HepG2 (cell line): Measurements from ENCODE around the gene HIPK2. TPM values are rescaled to one million over a fixed set of nuclear protein-coding genes. Genes with fewer than 3 reads are reported as not detected.

Source experiments
- ARNT2 ChIP-seq: sonication (generic); formaldehyde crosslinking; IDR thresholded peaks from 2 replicates; pipeline ENCODE4 v1.8.0; 2022; ENCODE audit warnings: mild to moderate bottlenecking, low read depth, missing genetic modification reagents, moderate library complexity
- BORCS8-MEF2B ChIP-seq: sonication (generic); formaldehyde crosslinking; IDR thresholded peaks from 2 replicates; pipeline ENCODE4 v1.8.0; 2022; ENCODE audit warnings: mild to moderate bottlenecking, missing genetic modification reagents
- CBX1 ChIP-seq: IDR thresholded peaks from one replicate; pipeline ENCODE4 v1.6.1; 2016; ENCODE audit warnings: antibody characterized with exemption, low read depth
- DBP ChIP-seq: sonication (generic); formaldehyde crosslinking; IDR thresholded peaks from 2 replicates; pipeline ENCODE4 v1.4.0; 2020; ENCODE audit warnings: missing genetic modification reagents; ENCODE audit errors: not compliant biosample characterization
- DDIT3 ChIP-seq: sonication (generic); formaldehyde crosslinking; IDR thresholded peaks from 2 replicates; pipeline ENCODE4 v1.4.0; 2020; ENCODE audit warnings: mild to moderate bottlenecking, missing genetic modification reagents
- ETV5 ChIP-seq: IDR thresholded peaks from 2 replicates; pipeline ENCODE4 v1.6.1; 2018; ENCODE audit warnings: missing biosample characterization, missing genetic modification reagents, inconsistent platforms, borderline replicate concordance
- EZH2 ChIP-seq: conservative IDR thresholded peaks from 2 replicates; pipeline ENCODE4 v1.6.1; 2012; ENCODE audit warnings: mild to moderate bottlenecking, low read depth, low read length, moderate library complexity
- FOXA1 ChIP-seq, 2 experiments: fragments of 450-650 bp in 1 of 2; sonication (generic) in 1 of 2; formaldehyde crosslinking in 1 of 2; IDR thresholded peaks; 2 replicates each; pipeline versions ENCODE4 v1.4.0 to v1.6.1; 2016 to 2020; ENCODE audit warnings: missing genetic modification reagents in 1 of 2
- FUBP1 ChIP-seq: sonication (generic); formaldehyde crosslinking; IDR thresholded peaks from 2 replicates; pipeline ENCODE4 v1.5.1; 2020; ENCODE audit warnings: missing genetic modification reagents, mild to moderate bottlenecking, borderline replicate concordance
- GATAD2A ChIP-seq: IDR thresholded peaks from 2 replicates; pipeline ENCODE4 v1.6.1; 2016
- HNF4G ChIP-seq, 2 experiments: sonication (generic) in 1 of 2; formaldehyde crosslinking in 1 of 2; IDR thresholded peaks; 2 replicates each; pipeline versions ENCODE4 v1.4.0 to v1.6.1; 2011 to 2020; ENCODE audit warnings: borderline replicate concordance in 2 of 2, low read depth in 2 of 2, mild to moderate bottlenecking in 2 of 2, low read length in 1 of 2, missing genetic modification reagents in 1 of 2, moderate library complexity in 1 of 2
- KDM5B ChIP-seq: sonication (generic); formaldehyde crosslinking; IDR thresholded peaks from 2 replicates; pipeline ENCODE4 v1.4.0; 2020; ENCODE audit warnings: missing genetic modification reagents, mild to moderate bottlenecking, borderline replicate concordance
- KLF15 ChIP-seq: sonication (generic); formaldehyde crosslinking; IDR thresholded peaks from 2 replicates; pipeline ENCODE4 v1.8.1; 2023; ENCODE audit warnings: borderline replicate concordance, mild to moderate bottlenecking, inconsistent platforms, missing genetic modification reagents, mixed read lengths
- MAZ ChIP-seq, 2 experiments: sonication (generic) in 1 of 2; formaldehyde crosslinking in 1 of 2; IDR thresholded peaks; 2 replicates each; pipeline versions ENCODE4 v1.5.0 to v1.6.1; 2012 to 2020; ENCODE audit warnings: low read depth in 2 of 2, mild to moderate bottlenecking in 2 of 2, borderline replicate concordance in 1 of 2, improper control_type of control experiment in 1 of 2, low read length in 1 of 2, missing genetic modification reagents in 1 of 2, moderate library complexity in 1 of 2
- MED1 ChIP-seq: sonication (generic); formaldehyde crosslinking; IDR thresholded peaks from 2 replicates; pipeline ENCODE4 v1.4.0; 2020; ENCODE audit warnings: missing genetic modification reagents
- MTF1 ChIP-seq: sonication (generic); formaldehyde crosslinking; IDR thresholded peaks from 2 replicates; pipeline ENCODE4 v1.5.0; 2020; ENCODE audit warnings: missing genetic modification reagents
- NFKB2 ChIP-seq: sonication (generic); formaldehyde crosslinking; IDR thresholded peaks from 2 replicates; pipeline ENCODE4 v1.4.0; 2020; ENCODE audit warnings: missing genetic modification reagents, borderline replicate concordance
- NR1H2 ChIP-seq: sonication (generic); formaldehyde crosslinking; IDR thresholded peaks from 2 replicates; pipeline ENCODE4 v1.8.1; 2022; ENCODE audit warnings: low read depth, missing genetic modification reagents, borderline replicate concordance
- SOX5 ChIP-seq: IDR thresholded peaks from 2 replicates; pipeline ENCODE4 v1.6.1; 2016; ENCODE audit warnings: borderline replicate concordance
- TRIM22 ChIP-seq: fragments of 450-650 bp; IDR thresholded peaks from 2 replicates; pipeline ENCODE4 v1.6.1; 2017
- ZBTB25 ChIP-seq: IDR thresholded peaks from 2 replicates; pipeline ENCODE4 v1.6.1; 2018; ENCODE audit warnings: missing genetic modification reagents
- ZBTB3 ChIP-seq: sonication (generic); formaldehyde crosslinking; IDR thresholded peaks from 2 replicates; pipeline ENCODE4 v1.4.0; 2020; ENCODE audit warnings: low read depth, mild to moderate bottlenecking, moderate library complexity, missing genetic modification reagents, borderline replicate concordance
- ZFP36 ChIP-seq: fragments of 150-350 bp; IDR thresholded peaks from 2 replicates; pipeline ENCODE4 v1.6.1; 2018; ENCODE audit warnings: borderline replicate concordance, low read length, low read depth; ENCODE audit not compliant: partially characterized antibody
- ZNF224 ChIP-seq: sonication (generic); formaldehyde crosslinking; IDR thresholded peaks from 2 replicates; pipeline ENCODE4 v1.5.0; 2020; ENCODE audit warnings: mild to moderate bottlenecking, missing genetic modification reagents
- ZNF564 ChIP-seq: sonication (generic); formaldehyde crosslinking; IDR thresholded peaks from 2 replicates; pipeline ENCODE4 v1.8.1; 2023; ENCODE audit warnings: mild to moderate bottlenecking, missing genetic modification reagents
- polyA plus RNA-seq, 8 experiments: library from polyadenylated mRNA; depleted of rRNA in 3 of 8; stranded (reverse) in 7 of 8; unstranded in 1 of 8; fragments of >200 nt; fragmentation: Illumina TruSeq in 4 of 8; extraction: Trizol in 4 of 8; gene quantifications; 2 replicates each; pipeline versions ENCODE4 v1.2.1 to v1.2.3, GENCODE V29; 2011 to 2016; ENCODE audit warnings: low read depth in 4 of 8, missing spikeins in 1 of 8, mixed read lengths in 1 of 8; ENCODE audit not compliant: insufficient read depth in 1 of 8
- total RNA-seq, 5 experiments: library from RNA; depleted of rRNA; stranded (reverse); fragments of >200 nt; fragmentation: Illumina TruSeq; extraction: Trizol; gene quantifications; 2 replicates each; pipeline ENCODE4 v1.2.3, GENCODE V29; 2016; ENCODE audit warnings: low read depth in 1 of 5

HIPK2 gene
- total and polyA plus RNA-seq, 2 of the 13 experiments (the other 11 are each of a cell fraction or from before 2014, with no cell fraction given), result 14.4 to 20.2 TPM

- TF ChIP-seq ETV5 (CRISPR knock-in tag) (no peak), MED1 (CRISPR knock-in tag) (peak; percentile 50; the same call in 1 of the 2 replicates), GATAD2A (CRISPR knock-in tag) (peak; percentile 47; the same call in 1 of the 2 replicates), ZFP36 (no peak), NFKB2 (no peak), TRIM22 (no peak), DDIT3 (CRISPR knock-in tag) (no peak), KLF15 (CRISPR knock-in tag) (no peak), ZNF224 (CRISPR knock-in tag) (no peak), ZNF564 (CRISPR knock-in tag) (no peak), DBP (CRISPR knock-in tag) (no peak), HNF4G (IDR thresholded peaks at IDR 0.05; ENCODE audit: borderline replicate concordance, low read depth, low read length) (no peak), HNF4G (CRISPR knock-in tag; IDR thresholded peaks at IDR 0.05; ENCODE audit: borderline replicate concordance, low read depth) (no peak), SOX5 (CRISPR knock-in tag) (0 out of 2 replicates have a peak, but pooled peaks have one; percentile 8), KDM5B (CRISPR knock-in tag) (no peak), NR1H2 (CRISPR knock-in tag) (no peak), FOXA1 (IDR thresholded peaks at IDR 0.05) (no peak), FOXA1 (CRISPR knock-in tag; IDR thresholded peaks at IDR 0.05) (0 out of 2 replicates have a peak, but pooled peaks have one; percentile 12), FUBP1 (CRISPR knock-in tag) (no peak), ZBTB3 (CRISPR knock-in tag) (no peak), ZBTB25 (CRISPR knock-in tag) (no peak), BORCS8-MEF2B (no peak), MTF1 (CRISPR knock-in tag) (no peak), CBX1 (no peak), EZH2 (no peak), MAZ (IDR thresholded peaks at IDR 0.05; ENCODE audit: borderline replicate concordance, low read depth, low read length) (no peak), MAZ (CRISPR knock-in tag; IDR thresholded peaks at IDR 0.05; ENCODE audit: low read depth) (no peak), ARNT2 (CRISPR knock-in tag) (no peak)
These were observed 128.8 kb downstream of the HIPK2 start (continued) for GRCh38 chr7:139648941-139649425.
